Mesendoderm (in vitro differentiated cells): ENCODE data around the gene HOXD10.
A peak's percentile ranks its signal among the peaks of the same experiment; 100 is the strongest.

Experiments
- DNase-seq: peaks from one replicate; pipeline ENCODE4 v3.0.0; 2013
- H2AK5ac ChIP-seq: 2 replicates; pipeline ENCODE4 v1.6.1; 2013; ENCODE audit warnings: low read length, inconsistent platforms
- H2BK120ac ChIP-seq: 2 replicates; pipeline ENCODE4 v1.6.1; 2013; ENCODE audit warnings: low read depth, mild to moderate bottlenecking, low read length, moderate library complexity, mixed read lengths
- H2BK15ac ChIP-seq: replicated peaks from 2 replicates; pipeline ENCODE4 v1.6.1; 2013; ENCODE audit warnings: low read depth, mild to moderate bottlenecking, moderate library complexity
- H2BK5ac ChIP-seq: 2 replicates; pipeline ENCODE4 v1.6.1; 2013; ENCODE audit warnings: low read length, inconsistent platforms
- H3K18ac ChIP-seq: 2 replicates; pipeline ENCODE4 v1.6.1; 2013; ENCODE audit warnings: mild to moderate bottlenecking, low read length, mixed read lengths
- H3K23ac ChIP-seq: one replicate; pipeline ENCODE4 v1.6.1; 2013; ENCODE audit warnings: low read length
- H3K27ac ChIP-seq: 2 replicates; pipeline ENCODE4 v1.5.1; 2013; ENCODE audit warnings: low read depth, mild to moderate bottlenecking, inconsistent platforms, low read length, moderate library complexity
- H3K27me3 ChIP-seq: 2 replicates; pipeline ENCODE4 v1.6.1; 2013; ENCODE audit warnings: low read length, control low read depth, mild to moderate bottlenecking, inconsistent platforms; ENCODE audit not compliant: insufficient read depth, poor library complexity
- H3K36me3 ChIP-seq: 2 replicates; pipeline ENCODE4 v1.6.1; 2013; ENCODE audit warnings: low read length, inconsistent platforms; ENCODE audit not compliant: control insufficient read depth, insufficient read depth
- H3K4ac ChIP-seq: one replicate; pipeline ENCODE4 v1.6.1; 2013; ENCODE audit warnings: low read depth, mild to moderate bottlenecking, low read length, moderate library complexity
- H3K4me1 ChIP-seq: 2 replicates; pipeline ENCODE4 v1.6.1; 2013; ENCODE audit warnings: low read depth, low read length, inconsistent platforms; ENCODE audit not compliant: control insufficient read depth
- H3K4me2 ChIP-seq: 2 replicates; pipeline ENCODE4 v1.6.1; 2013; ENCODE audit warnings: low read length
- H3K4me3 ChIP-seq: 2 replicates; pipeline ENCODE4 v1.5.1; 2013; ENCODE audit warnings: mild to moderate bottlenecking, low read length
- H3K56ac ChIP-seq: one replicate; pipeline ENCODE4 v1.6.1; 2013; ENCODE audit warnings: low read length
- H3K79me1 ChIP-seq: 2 replicates; pipeline ENCODE4 v1.6.1; 2013; ENCODE audit warnings: low read length, inconsistent platforms
- H3K79me2 ChIP-seq: 2 replicates; pipeline ENCODE4 v1.6.1; 2013; ENCODE audit warnings: mild to moderate bottlenecking, low read length; ENCODE audit not compliant: control insufficient read depth, insufficient read depth
- H3K9ac ChIP-seq: 2 replicates; pipeline ENCODE4 v1.6.1; 2013; ENCODE audit warnings: low read length, inconsistent platforms
- H4K5ac ChIP-seq: one replicate; pipeline ENCODE4 v1.6.1; 2013; ENCODE audit warnings: low read length
- H4K8ac ChIP-seq: one replicate; pipeline ENCODE4 v1.6.1; 2013; ENCODE audit warnings: low read depth, mild to moderate bottlenecking, control low read depth, low read length, moderate library complexity
- WGBS: extraction: QIAGEN DNeasy Blood & Tissue Kit; methylation state at CpG from one replicate; pipeline ENCODE4 v1.1.7; 2013; ENCODE audit warnings: low lambda C conversion rate, missing lambda C conversion rate; ENCODE audit not compliant: insufficient coverage; ENCODE audit errors: extremely low coverage; 5-methylcytosine and 5-hydroxymethylcytosine counted together

Gene HOXD10

DNA sequence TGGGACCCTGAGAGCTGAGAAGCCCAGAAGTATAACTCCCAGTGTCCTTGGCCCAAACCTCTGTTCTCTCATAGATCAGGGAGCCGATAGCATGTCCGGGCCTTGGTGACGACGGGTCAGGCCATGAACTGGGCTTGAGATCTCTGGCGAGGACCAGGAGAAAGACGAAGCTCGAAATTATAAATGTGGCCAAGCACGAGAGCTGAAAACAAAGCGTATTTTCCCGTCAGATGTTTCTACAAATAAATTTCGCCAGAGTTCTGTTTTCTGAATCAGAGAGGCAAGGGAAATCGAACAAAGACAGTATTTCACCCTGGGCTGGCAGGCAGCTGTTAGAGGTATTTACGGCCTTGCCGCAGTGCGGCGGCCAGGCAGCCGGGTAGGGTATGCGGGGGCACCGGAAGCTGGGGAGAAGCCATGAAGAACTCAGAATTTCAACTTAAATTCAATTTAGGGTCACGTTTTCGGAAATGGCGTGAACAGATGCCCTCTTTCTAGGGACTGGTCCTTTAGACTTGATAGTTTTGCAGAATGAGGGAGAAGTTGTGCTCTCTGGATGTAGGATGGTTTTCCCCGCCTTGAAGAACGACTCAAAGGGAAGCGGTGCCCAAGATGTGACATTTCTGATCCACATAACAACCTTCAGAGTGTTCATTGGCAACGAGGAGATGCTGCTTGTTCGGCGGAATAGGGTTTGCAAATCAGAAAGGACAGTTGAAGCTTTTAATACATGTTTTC is 22.5 kb downstream of the HOXD10 start:
- WGBS: no CpG with 5 or more reads among the region's 28 CpGs

DNA sequence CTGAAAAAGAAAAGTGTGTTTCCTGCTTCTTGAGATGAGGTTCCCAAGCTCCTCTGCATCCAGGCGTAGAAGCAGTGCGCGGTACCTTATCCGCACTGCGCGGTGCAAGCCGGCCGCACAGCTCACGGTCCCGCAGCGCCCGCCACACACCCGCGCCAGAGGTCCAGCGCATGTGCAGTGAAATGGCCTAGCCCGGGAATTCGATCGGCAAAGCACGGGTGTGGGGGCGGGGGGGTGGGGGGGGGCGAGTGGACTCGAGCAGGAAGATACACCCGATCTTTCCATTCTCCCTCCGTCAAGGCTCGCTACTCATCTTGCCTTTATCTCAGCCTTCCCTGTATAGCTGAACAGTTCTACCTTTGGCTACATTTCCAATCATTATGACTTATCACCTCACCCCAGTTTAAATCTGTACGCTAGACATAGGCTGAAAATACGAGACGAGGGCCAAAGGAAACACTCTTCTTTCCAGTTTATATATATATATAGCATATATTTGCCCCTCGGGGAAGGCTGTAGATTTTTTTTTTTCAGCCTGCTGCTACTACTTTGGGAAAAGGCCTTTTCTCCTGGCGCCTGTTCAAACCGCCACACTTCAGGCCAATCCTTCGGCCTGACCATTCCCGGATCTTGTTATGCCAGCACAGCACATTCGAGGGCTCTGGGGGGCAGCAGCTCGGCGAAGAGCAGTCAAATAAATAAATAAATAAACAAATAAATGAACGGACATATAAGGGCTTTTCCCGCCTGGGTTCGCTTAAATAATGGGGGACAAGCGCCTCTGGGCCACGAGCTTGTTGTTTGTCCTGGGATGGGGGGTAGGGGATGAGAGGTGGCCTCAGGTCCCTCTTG is 23.3 kb downstream of the HOXD10 start:
- H3K9ac ChIP-seq: no peak overlapping the region
- H2AK5ac ChIP-seq: no peak overlapping the region
- H3K4ac ChIP-seq: no peak overlapping the region
- no peak overlapping the region for H3K23ac ChIP-seq
- H3K79me2 ChIP-seq: no peaks in the 10 kb centered on the region
- H4K8ac ChIP-seq: no peak overlapping the region
- DNase-seq: no peak
- no peaks in the 10 kb centered on the region for H3K79me1 ChIP-seq
- no peak overlapping the region for H3K56ac ChIP-seq
- no CpG with 5 or more reads among the region's 41 CpGs for WGBS
- no peaks in the 10 kb centered on the region for H3K36me3 ChIP-seq
- H4K5ac ChIP-seq: no peak overlapping the region
- H3K18ac ChIP-seq: no peak overlapping the region
- peaks cover 78% of the 10 kb centered on the region for H3K27me3 ChIP-seq
- H2BK5ac ChIP-seq: no peak overlapping the region
- no peaks in the 10 kb centered on the region for H3K4me1 ChIP-seq
- no peak overlapping the region for H3K27ac ChIP-seq
- no peak overlapping the region for H2BK120ac ChIP-seq
- H3K4me2 ChIP-seq: no peak overlapping the region
- no peak overlapping the region for H3K4me3 ChIP-seq
- no peak overlapping the region for H2BK15ac ChIP-seq

More for the DNA sequence above, 22.5 kb downstream of the HOXD10 start:
- Histone ChIP-seq H3K4me1 (no peaks in the 10 kb centered on the region), H2BK15ac (no peak overlapping the region), H3K4ac (no peak overlapping the region), H3K23ac (no peak overlapping the region), H3K27me3 (peaks cover 82% of the 10 kb centered on the region), H2AK5ac (no peak overlapping the region), H3K27ac (no peak overlapping the region), H3K56ac (no peak overlapping the region), H2BK5ac (no peak overlapping the region), H3K4me3 (no peak overlapping the region), H2BK120ac (no peak overlapping the region), H3K18ac (no peak overlapping the region), H3K9ac (no peak overlapping the region), H3K4me2 (no peak overlapping the region), H3K36me3 (no peaks in the 10 kb centered on the region), H3K79me2 (no peaks in the 10 kb centered on the region), H4K5ac (no peak overlapping the region), H3K79me1 (no peaks in the 10 kb centered on the region), H4K8ac (no peak overlapping the region)
- no peak for DNase-seq

DNA sequence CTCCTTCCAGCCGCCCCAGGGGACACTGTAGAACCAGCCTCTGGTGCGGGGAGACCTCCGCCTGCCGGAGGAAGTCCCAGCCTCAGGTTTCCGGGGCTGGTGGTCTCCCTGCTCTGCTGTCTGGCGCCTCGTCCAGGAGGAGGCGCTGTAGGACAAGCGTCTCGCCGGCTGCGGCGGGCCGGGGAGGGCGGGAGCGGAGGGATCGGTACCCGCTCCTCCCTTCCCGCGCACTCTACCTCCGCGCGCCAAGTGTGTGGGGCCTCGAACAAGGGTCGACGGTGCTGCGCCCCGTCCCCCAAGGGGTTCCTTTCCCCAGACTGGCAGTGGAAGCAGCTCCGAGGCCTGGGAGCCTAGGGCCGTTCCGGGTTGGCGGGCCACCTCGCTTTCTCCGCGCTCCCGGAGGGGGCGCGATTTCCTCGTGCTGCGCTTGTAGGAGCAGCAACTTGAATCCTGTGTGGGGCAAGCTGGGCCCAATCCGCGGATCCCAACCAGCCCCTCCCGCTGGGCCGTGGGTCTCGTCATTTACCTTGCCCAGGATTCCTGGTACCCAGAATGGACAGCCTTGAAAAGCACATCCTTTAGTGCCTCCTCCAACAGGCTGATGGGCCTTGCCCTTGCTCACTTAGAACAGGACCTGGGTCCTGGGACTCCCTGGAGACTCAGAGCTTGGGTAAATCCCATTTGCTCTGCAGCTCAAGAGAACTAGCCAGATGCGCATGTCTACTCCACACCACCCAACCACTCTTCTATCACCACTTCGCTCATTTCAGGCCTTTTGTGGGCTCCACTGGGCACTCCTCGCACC is 24.1 kb downstream of the HOXD10 start:
- H3K9ac ChIP-seq: peak overlapping the region; percentile 80
- H2BK120ac ChIP-seq: no peak overlapping the region
- no peak overlapping the region for H2AK5ac ChIP-seq
- H3K36me3 ChIP-seq: no peaks in the 10 kb centered on the region
- peak overlapping the region; percentile 95 for H3K56ac ChIP-seq
- H3K4ac ChIP-seq: no peak overlapping the region
- no peaks in the 10 kb centered on the region for H3K79me2 ChIP-seq
- H4K5ac ChIP-seq: no peak overlapping the region
- no peaks in the 10 kb centered on the region for H3K4me1 ChIP-seq
- WGBS: no CpG with 5 or more reads among the region's 48 CpGs
- no peak overlapping the region for H2BK15ac ChIP-seq
- DNase-seq: peak; percentile 86
- no peak overlapping the region for H4K8ac ChIP-seq
- H3K27ac ChIP-seq: no peak overlapping the region
- H3K79me1 ChIP-seq: no peaks in the 10 kb centered on the region
- no peak overlapping the region for H2BK5ac ChIP-seq
- H3K23ac ChIP-seq: no peak overlapping the region
- peaks cover 77% of the 10 kb centered on the region for H3K27me3 ChIP-seq
- peak overlapping the region; percentile 85 for H3K4me2 ChIP-seq
- H3K18ac ChIP-seq: no peak overlapping the region
- H3K4me3 ChIP-seq: peak overlapping the region; percentile 41

DNA sequence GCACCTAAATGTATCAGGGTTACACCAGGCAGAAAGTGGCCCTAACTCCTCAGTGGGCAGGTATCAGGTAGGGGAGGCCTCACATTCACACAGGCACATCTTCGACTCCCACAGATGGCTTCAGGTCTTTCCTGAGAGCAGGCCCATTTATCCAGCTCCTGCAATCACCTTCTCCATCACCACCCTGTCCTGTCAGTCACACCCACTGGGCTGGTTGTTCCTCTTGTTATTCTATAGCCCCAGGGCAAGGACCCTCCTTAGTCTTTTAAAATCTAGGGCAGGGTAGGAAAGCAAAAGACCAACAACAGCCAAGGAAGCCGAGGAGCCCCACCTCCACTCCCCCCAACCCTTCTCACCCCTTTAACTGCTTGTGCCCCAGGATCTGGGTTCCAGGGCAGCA is 25.7 kb downstream of the HOXD10 start:
- H3K27me3 ChIP-seq: peaks cover 78% of the 10 kb centered on the region
- no peaks in the 10 kb centered on the region for H3K79me1 ChIP-seq
- no peak overlapping the region for H3K4me3 ChIP-seq
- no peak overlapping the region for H2BK5ac ChIP-seq
- no peak overlapping the region for H3K18ac ChIP-seq
- no peak overlapping the region for H3K9ac ChIP-seq
- H2AK5ac ChIP-seq: no peak overlapping the region
- no peak overlapping the region for H3K23ac ChIP-seq
- no peaks in the 10 kb centered on the region for H3K36me3 ChIP-seq
- no peaks in the 10 kb centered on the region for H3K4me1 ChIP-seq
- no peak overlapping the region for H4K8ac ChIP-seq
- H3K4me2 ChIP-seq: no peak overlapping the region
- no peak overlapping the region for H3K27ac ChIP-seq
- no peak for DNase-seq
- no peak overlapping the region for H2BK120ac ChIP-seq
- no peak overlapping the region for H4K5ac ChIP-seq
- no peak overlapping the region for H3K4ac ChIP-seq
- H2BK15ac ChIP-seq: no peak overlapping the region
- no peak overlapping the region for H3K56ac ChIP-seq
- no peaks in the 10 kb centered on the region for H3K79me2 ChIP-seq
- no CpG with 5 or more reads among the region's 2 CpGs for WGBS

DNA sequence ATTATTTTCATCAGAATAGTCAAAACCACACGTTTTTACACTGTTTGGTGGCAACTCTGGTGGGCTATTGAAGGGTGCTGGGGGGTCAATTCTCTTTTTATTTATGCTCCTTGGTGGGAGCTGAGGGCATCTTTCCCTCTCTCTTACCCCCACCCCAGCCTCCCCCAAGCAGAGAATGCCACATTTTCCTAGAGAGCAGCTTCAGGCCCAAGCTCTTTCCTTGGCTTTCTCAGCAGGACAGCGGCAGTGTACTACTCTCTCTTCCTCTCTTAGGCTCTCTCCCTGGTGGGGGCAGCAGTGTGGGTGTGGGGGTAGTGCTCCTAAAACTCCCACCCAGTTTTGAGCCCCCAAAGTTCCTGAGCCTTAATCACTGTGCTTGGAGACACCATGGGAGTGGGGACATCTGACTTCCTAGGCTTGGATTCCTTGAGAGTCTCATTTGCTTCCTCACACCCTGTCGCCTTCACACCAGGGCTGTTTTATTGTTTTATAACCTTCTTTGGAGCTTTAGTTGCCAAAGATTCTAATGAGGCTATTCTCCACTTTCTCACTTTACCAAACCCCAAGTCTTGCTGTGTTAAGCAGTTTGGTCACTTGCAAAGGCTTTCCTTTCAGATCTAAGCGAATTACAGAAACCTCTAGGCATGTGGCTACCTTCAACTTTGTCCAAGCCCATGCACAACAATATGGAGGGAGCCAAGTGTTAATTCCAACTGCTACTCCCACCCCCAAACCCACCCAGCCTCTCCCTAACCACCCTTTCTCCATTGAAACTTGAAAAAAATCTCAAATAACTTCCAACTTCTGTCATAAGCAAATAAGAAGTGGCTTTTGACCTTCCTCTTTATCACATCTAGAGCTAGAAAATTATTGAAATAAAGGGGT is 28.7 kb downstream of the HOXD10 start:
- no peak overlapping the region for H3K27ac ChIP-seq

More for the DNA sequence above, 28.7 kb downstream of the HOXD10 start:
- DNase-seq: no peak
- H3K56ac ChIP-seq: no peak overlapping the region
- H3K18ac ChIP-seq: no peak overlapping the region
- no peak overlapping the region for H3K4me2 ChIP-seq
- H3K36me3 ChIP-seq: no peaks in the 10 kb centered on the region
- WGBS: no CpG with 5 or more reads among the region's 4 CpGs
- H3K4me3 ChIP-seq: no peak overlapping the region
- no peaks in the 10 kb centered on the region for H3K79me2 ChIP-seq
- H3K4me1 ChIP-seq: no peaks in the 10 kb centered on the region
- H3K27me3 ChIP-seq: peaks cover 83% of the 10 kb centered on the region
- H2BK15ac ChIP-seq: no peak overlapping the region
- no peak overlapping the region for H3K4ac ChIP-seq
- no peaks in the 10 kb centered on the region for H3K79me1 ChIP-seq
- H4K5ac ChIP-seq: no peak overlapping the region
- no peak overlapping the region for H2BK120ac ChIP-seq
- H2AK5ac ChIP-seq: no peak overlapping the region
- no peak overlapping the region for H4K8ac ChIP-seq
- no peak overlapping the region for H3K9ac ChIP-seq
- H2BK5ac ChIP-seq: no peak overlapping the region
- H3K23ac ChIP-seq: no peak overlapping the region
